Body of pancreas (tissue), 4 donors: ENCODE data around the gene RBMS3.

Source experiments
- CTCF ChIP-seq, 7 experiments: fragments of 450-650 bp in 4 of 7; fragments of 200-600 bp in 3 of 7; sonication (generic) in 3 of 7; IDR thresholded peaks; one replicate each; pipeline ENCODE4 v1.5.1; 2016 to 2019; ENCODE audit warnings: antibody characterized with exemption in 7 of 7
- POLR2A ChIP-seq, 3 donors: fragments of 450-650 bp; IDR thresholded peaks; one replicate each; pipeline ENCODE4 v1.6.1; 2016; ENCODE audit warnings: antibody characterized with exemption in 3 of 3, mild to moderate bottlenecking in 2 of 3

GRCh38 chr3:29804044-29804443 is 523.2 kb downstream of the RBMS3 start:
- TF ChIP-seq CTCF (IDR thresholded peaks at IDR 0.05) (no peak), POLR2A (IDR thresholded peaks at IDR 0.05) (no peak)
